Ishikawa (cell line): Measurements from ENCODE around the gene CHD2.
A peak's percentile ranks its signal among the peaks of the same experiment; 100 is the strongest.

Source experiments
- CEBPB ChIP-seq: IDR thresholded peaks from 2 replicates; pipeline ENCODE4 v1.6.1; 2012
- CREB1 ChIP-seq: IDR thresholded peaks from 2 replicates; pipeline ENCODE4 v1.6.1; 2012; ENCODE audit warnings: low read depth
- EGR1 ChIP-seq: IDR thresholded peaks from 2 replicates; pipeline ENCODE4 v1.6.1; 2012
- EP300 ChIP-seq: IDR thresholded peaks from 2 replicates; pipeline ENCODE4 v1.6.1; 2012; ENCODE audit warnings: borderline replicate concordance
- FOXM1 ChIP-seq: IDR thresholded peaks from 2 replicates; pipeline ENCODE4 v1.6.1; 2012; ENCODE audit warnings: low read depth, borderline replicate concordance
- MAX ChIP-seq: IDR thresholded peaks from 2 replicates; pipeline ENCODE4 v1.6.1; 2012
- NFIC ChIP-seq: IDR thresholded peaks from 2 replicates; pipeline ENCODE4 v1.6.1; 2012
- RAD21 ChIP-seq: IDR thresholded peaks from 2 replicates; pipeline ENCODE4 v1.6.1; 2012; ENCODE audit warnings: low read depth
- REST ChIP-seq: IDR thresholded peaks from 2 replicates; pipeline ENCODE4 v1.6.1; 2012; ENCODE audit warnings: low read depth, mild to moderate bottlenecking
- TAF1 ChIP-seq: IDR thresholded peaks from 2 replicates; pipeline ENCODE4 v1.6.1; 2012; ENCODE audit warnings: low read depth, mild to moderate bottlenecking
- TCF12 ChIP-seq: IDR thresholded peaks from 2 replicates; pipeline ENCODE4 v1.6.1; 2012; ENCODE audit warnings: low read depth
- TEAD4 ChIP-seq: IDR thresholded peaks from 2 replicates; pipeline ENCODE4 v1.6.1; 2012
- USF1 ChIP-seq: IDR thresholded peaks from 2 replicates; pipeline ENCODE4 v1.6.1; 2012
- YY1 ChIP-seq: IDR thresholded peaks from 2 replicates; pipeline ENCODE4 v1.6.1; 2012; ENCODE audit warnings: low read depth
- ZBTB7A ChIP-seq: IDR thresholded peaks from 2 replicates; pipeline ENCODE4 v1.6.1; 2012; ENCODE audit warnings: low read depth

CHD2 gene

GRCh38 chr15:93048759-93049161 is 148.6 kb downstream of the CHD2 start:
- TF ChIP-seq RAD21 (no peak), NFIC (peak; percentile 64), YY1 (no peak), CEBPB (no peak), FOXM1 (no peak), MAX (no peak), ZBTB7A (0 out of 2 replicates have a peak, but pooled peaks have one; percentile 24)

GRCh38 chr15:93049233-93049632 is 149.1 kb downstream of the CHD2 start:
- TF ChIP-seq TAF1, result no peak
- TF ChIP-seq CEBPB, result no peak
- TF ChIP-seq EP300, result no peak
- TF ChIP-seq RAD21, result no peak
- no peak for TF ChIP-seq REST
- TF ChIP-seq TEAD4, result no peak
- TF ChIP-seq NFIC, result no peak
- TF ChIP-seq MAX, result no peak
- TF ChIP-seq CREB1, result no peak
- TF ChIP-seq YY1, result no peak
- TF ChIP-seq ZBTB7A, result no peak
- no peak for TF ChIP-seq FOXM1
- TF ChIP-seq USF1, result no peak
- no peak for TF ChIP-seq EGR1
- no peak for TF ChIP-seq TCF12

GRCh38 chr15:93049914-93050578 is 149.9 kb downstream of the CHD2 start:
- TF ChIP-seq FOXM1 (no peak), ZBTB7A (no peak), REST (no peak), CEBPB (no peak), EGR1 (no peak), TAF1 (no peak), EP300 (no peak), TEAD4 (no peak), NFIC (no peak), YY1 (no peak)

GRCh38 chr15:93050648-93051047 is 150.5 kb downstream of the CHD2 start:
- TF ChIP-seq ZBTB7A (no peak), RAD21 (no peak), YY1 (no peak), CEBPB (no peak), EP300 (no peak), EGR1 (no peak), TCF12 (no peak), USF1 (no peak), TEAD4 (no peak), MAX (no peak), TAF1 (no peak), FOXM1 (no peak), CREB1 (no peak), REST (no peak), NFIC (no peak)
